ENCODE measurements around the gene SCAF1.

- no peak for TF ChIP-seq POLR2A (IDR thresholded peaks at IDR 0.05; ENCODE audit: low read length)
- TF ChIP-seq GATA1 (IDR thresholded peaks at IDR 0.05; ENCODE audit: low read depth, low read length): no peak
Measured at GRCh38 chr19:49597703-49597974, 44.4 kb upstream of the SCAF1 start.
